ENCODE measurements around the gene NETO2.
"Not testable (repeated sequence)": the region's sequence is repeated elsewhere in the genome, so short reads cannot be mapped to it uniquely, and the experiment has no call there.

DNA sequence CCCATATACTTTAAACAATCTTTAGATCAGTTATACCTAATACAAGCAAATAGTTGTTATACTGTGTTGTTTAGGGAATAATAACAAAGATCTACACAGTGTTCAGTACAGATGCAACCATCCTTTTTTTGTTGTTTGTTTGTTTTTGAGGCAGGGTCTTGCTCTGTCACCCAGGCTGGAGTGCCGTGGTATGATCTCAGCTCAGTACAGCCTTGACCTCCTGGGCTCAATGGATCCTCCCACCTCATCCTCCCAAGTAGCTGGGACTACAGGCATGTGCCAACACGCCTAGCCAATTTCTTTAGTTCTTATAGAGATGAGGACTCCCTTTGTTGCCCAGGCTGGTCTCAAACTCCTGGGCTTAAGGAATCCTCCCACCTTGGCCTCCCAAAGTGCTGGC lies 84.6 kb downstream of the NETO2 start:
- TF ChIP-seq, protein P1, sequence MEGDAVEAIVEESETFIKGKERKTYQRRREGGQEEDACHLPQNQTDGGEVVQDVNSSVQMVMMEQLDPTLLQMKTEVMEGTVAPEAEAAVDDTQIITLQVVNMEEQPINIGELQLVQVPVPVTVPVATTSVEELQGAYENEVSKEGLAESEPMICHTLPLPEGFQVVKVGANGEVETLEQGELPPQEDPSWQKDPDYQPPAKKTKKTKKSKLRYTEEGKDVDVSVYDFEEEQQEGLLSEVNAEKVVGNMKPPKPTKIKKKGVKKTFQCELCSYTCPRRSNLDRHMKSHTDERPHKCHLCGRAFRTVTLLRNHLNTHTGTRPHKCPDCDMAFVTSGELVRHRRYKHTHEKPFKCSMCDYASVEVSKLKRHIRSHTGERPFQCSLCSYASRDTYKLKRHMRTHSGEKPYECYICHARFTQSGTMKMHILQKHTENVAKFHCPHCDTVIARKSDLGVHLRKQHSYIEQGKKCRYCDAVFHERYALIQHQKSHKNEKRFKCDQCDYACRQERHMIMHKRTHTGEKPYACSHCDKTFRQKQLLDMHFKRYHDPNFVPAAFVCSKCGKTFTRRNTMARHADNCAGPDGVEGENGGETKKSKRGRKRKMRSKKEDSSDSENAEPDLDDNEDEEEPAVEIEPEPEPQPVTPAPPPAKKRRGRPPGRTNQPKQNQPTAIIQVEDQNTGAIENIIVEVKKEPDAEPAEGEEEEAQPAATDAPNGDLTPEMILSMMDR (conservative IDR thresholded peaks at IDR 0.05 in 1 of 2, IDR thresholded peaks at IDR 0.05 in 1 of 2; ENCODE audit: extremely low read depth in 1 of 2, insufficient read depth in 1 of 2, low read depth in 1 of 2, low read length in 2 of 2), result not testable (repeated sequence)
- not testable (repeated sequence) for TF ChIP-seq EZH2 (IDR thresholded peaks at IDR 0.05; ENCODE audit: borderline replicate concordance, low read length)
